ENCODE measurements around the gene KRTAP12-4. TPM values are rescaled to one million over a fixed set of nuclear protein-coding genes. Genes with fewer than 3 reads are reported as not detected.

Gene KRTAP12-4
- polyA plus RNA-seq, 1 donor from 2014 or later = not detected

GRCh38 chr21:44681861-44682579, 27.6 kb upstream of the KRTAP12-4 start, which contains the start of gene KRTAP12-1:
TSS of gene KRTAP12-1 (minus strand) at chr21:44682163. CDS start at chr21:44682123, 40 bp downstream.
- Histone ChIP-seq H3K36me3 (ENCODE audit: insufficient read depth, low read length) (no peaks in the 10 kb centered on the region), H3K27ac (ENCODE audit: low read length) (no peak within 1 kb of the TSS), H3K9me3 (ENCODE audit: low read length) (no peaks in the 10 kb centered on the region), H4K20me1 (ENCODE audit: insufficient read depth) (no peaks in the 10 kb centered on the region), H2AFZ (ENCODE audit: low read depth, low read length) (no peak within 1 kb of the TSS), H3K9ac (ENCODE audit: low read length) (no peak within 1 kb of the TSS), H3K79me2 (replicated peaks; ENCODE audit: insufficient read depth, low read length) (no peaks in the 10 kb centered on the region), H3K4me2 (ENCODE audit: low read length) (no peak within 1 kb of the TSS), H3K27me3 (ENCODE audit: insufficient read depth, low read depth, low read length) (no peaks in the 10 kb centered on the region), H3K4me3 (ENCODE audit: low read length) (no peak within 1 kb of the TSS), H3K9me2 (ENCODE audit: insufficient read depth, low read length) (no peaks in the 10 kb centered on the region), H3F3A (ENCODE audit: insufficient read depth, low read length, poor library complexity, severe bottlenecking) (no peaks in the 10 kb centered on the region)
- no peak for TF ChIP-seq EP300 (conservative IDR thresholded peaks at IDR 0.05; ENCODE audit: poor library complexity, severe bottlenecking)

DNA sequence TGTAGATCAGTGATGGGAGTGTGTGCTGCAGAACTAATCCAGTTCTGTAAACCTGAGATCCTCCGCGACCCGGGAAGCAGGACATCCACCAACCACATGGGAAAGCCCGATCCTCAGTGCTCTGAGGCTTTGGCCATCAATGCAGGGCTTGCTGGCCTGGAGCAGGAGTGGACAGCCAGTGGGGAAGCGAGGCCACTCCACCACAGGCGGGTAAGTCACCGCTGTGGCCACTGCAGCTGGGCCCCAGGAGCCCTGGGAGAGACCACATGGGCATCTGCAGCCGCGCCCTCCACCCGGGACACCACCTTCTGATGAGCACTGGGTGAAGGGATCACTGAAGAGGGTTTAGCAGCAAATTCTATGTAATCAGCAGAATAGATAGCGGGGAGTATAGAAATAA, 26.7 kb upstream of the KRTAP12-4 start:
- no peaks in the 10 kb centered on the region for H3K36me3 ChIP-seq (ENCODE audit: insufficient read depth, low read length)
- no peak overlapping the region for H3K4me2 ChIP-seq (ENCODE audit: low read length)
- no peak overlapping the region for H3K27ac ChIP-seq (ENCODE audit: low read length)
- no peaks in the 10 kb centered on the region for H3K9me2 ChIP-seq (ENCODE audit: insufficient read depth, low read length)
- H3K9ac ChIP-seq (ENCODE audit: low read length) = no peak overlapping the region
- no peak for TF ChIP-seq EZH2 (IDR thresholded peaks at IDR 0.05; ENCODE audit: borderline replicate concordance, insufficient read depth, low read length, poor library complexity, severe bottlenecking)
- H3K4me3 ChIP-seq (ENCODE audit: low read length) = no peak overlapping the region
- H2AFZ ChIP-seq (ENCODE audit: low read depth, low read length) = no peak overlapping the region
- H3K79me2 ChIP-seq (replicated peaks; ENCODE audit: insufficient read depth, low read length) = no peaks in the 10 kb centered on the region
- no peaks in the 10 kb centered on the region for H3F3A ChIP-seq (ENCODE audit: insufficient read depth, low read length, poor library complexity, severe bottlenecking)
- no peaks in the 10 kb centered on the region for H3K9me3 ChIP-seq (ENCODE audit: low read length)
- no peaks in the 10 kb centered on the region for H4K20me1 ChIP-seq (ENCODE audit: insufficient read depth)
- no peaks in the 10 kb centered on the region for H3K27me3 ChIP-seq (ENCODE audit: insufficient read depth, low read depth, low read length)

DNA sequence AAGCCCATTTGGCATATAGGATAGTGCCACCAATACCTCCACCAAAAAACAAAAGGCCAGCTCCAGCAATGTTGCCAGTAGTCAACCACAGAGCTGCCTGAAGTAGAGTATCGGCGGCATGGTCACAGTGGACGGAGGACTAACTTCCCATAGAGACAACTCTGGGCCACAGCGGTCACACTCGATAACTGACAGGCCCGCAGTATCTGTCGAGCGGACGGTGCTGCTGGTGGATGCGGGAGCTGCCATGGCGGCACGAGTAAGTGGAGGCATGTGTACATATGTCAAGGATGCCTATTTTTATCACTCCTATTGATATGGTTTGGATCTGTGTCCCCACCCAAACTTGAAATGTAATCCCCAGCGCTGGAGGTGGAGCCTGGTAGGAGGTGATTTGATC, 23.4 kb upstream of the KRTAP12-4 start:
- no peak overlapping the region for H3K27ac ChIP-seq (ENCODE audit: low read length)
- H3K9ac ChIP-seq (ENCODE audit: low read length) = no peak overlapping the region
- H4K20me1 ChIP-seq (ENCODE audit: insufficient read depth) = no peaks in the 10 kb centered on the region
- no peak overlapping the region for H2AFZ ChIP-seq (ENCODE audit: low read depth, low read length)
- no peaks in the 10 kb centered on the region for H3K9me2 ChIP-seq (ENCODE audit: insufficient read depth, low read length)
- no peak overlapping the region for H3K4me2 ChIP-seq (ENCODE audit: low read length)
- no peaks in the 10 kb centered on the region for H3K79me2 ChIP-seq (replicated peaks; ENCODE audit: insufficient read depth, low read length)
- no peaks in the 10 kb centered on the region for H3K27me3 ChIP-seq (ENCODE audit: insufficient read depth, low read depth, low read length)
- H3K4me3 ChIP-seq (ENCODE audit: low read length) = no peak overlapping the region
- H3K36me3 ChIP-seq (ENCODE audit: insufficient read depth, low read length) = no peaks in the 10 kb centered on the region
- H3F3A ChIP-seq (ENCODE audit: insufficient read depth, low read length, poor library complexity, severe bottlenecking) = no peaks in the 10 kb centered on the region
- H3K9me3 ChIP-seq (ENCODE audit: low read length) = no peaks in the 10 kb centered on the region
- TF ChIP-seq MXI1 (conservative IDR thresholded peaks at IDR 0.05; ENCODE audit: poor library complexity, severe bottlenecking) = no peak

DNA sequence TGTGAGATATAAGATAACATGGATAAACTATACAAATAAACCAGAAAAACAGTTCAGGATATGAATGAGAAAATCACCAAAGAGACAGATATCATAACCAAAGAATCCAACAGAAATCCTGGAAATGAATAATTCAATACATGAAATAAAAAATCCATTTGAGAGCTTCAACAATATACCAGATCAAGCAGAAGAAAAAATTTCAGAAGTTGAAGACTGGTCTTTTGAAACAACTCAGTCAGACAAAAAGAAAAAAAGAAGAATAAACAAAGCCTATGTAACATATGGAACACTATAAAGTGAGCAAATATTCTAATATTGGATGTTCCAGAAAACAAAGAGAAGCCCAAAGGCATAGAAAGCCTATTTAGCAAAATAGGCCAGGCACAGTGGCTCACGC, 17.5 kb upstream of the KRTAP12-4 start:
- Histone ChIP-seq H3K4me2 (ENCODE audit: low read length) (no peak overlapping the region), H2AFZ (ENCODE audit: low read depth, low read length) (no peak overlapping the region), H3K36me3 (ENCODE audit: insufficient read depth, low read length) (no peaks in the 10 kb centered on the region), H3K9ac (ENCODE audit: low read length) (no peak overlapping the region), H3K27ac (ENCODE audit: low read length) (no peak overlapping the region), H3K9me3 (ENCODE audit: low read length) (peaks cover 4% of the 10 kb centered on the region), H3F3A (ENCODE audit: insufficient read depth, low read length, poor library complexity, severe bottlenecking) (no peaks in the 10 kb centered on the region), H3K4me3 (ENCODE audit: low read length) (no peak overlapping the region), H3K79me2 (replicated peaks; ENCODE audit: insufficient read depth, low read length) (no peaks in the 10 kb centered on the region), H4K20me1 (ENCODE audit: insufficient read depth) (no peaks in the 10 kb centered on the region), H3K9me2 (ENCODE audit: insufficient read depth, low read length) (no peaks in the 10 kb centered on the region), H3K27me3 (ENCODE audit: insufficient read depth, low read depth, low read length) (no peaks in the 10 kb centered on the region)
- no peak for TF ChIP-seq MXI1 (conservative IDR thresholded peaks at IDR 0.05; ENCODE audit: poor library complexity, severe bottlenecking)
- no peak for TF ChIP-seq SMC3 (conservative IDR thresholded peaks at IDR 0.05; ENCODE audit: poor library complexity)
- no peak for TF ChIP-seq EP300 (conservative IDR thresholded peaks at IDR 0.05; ENCODE audit: poor library complexity, severe bottlenecking)
- no peak for TF ChIP-seq POLR2AphosphoS5 (IDR thresholded peaks at IDR 0.05)

Measured in neural cell (in vitro differentiated cells).